ENCODE data around the gene INTS12. TPM values are rescaled to one million over a fixed set of nuclear protein-coding genes. Genes with fewer than 3 reads are reported as not detected.

INTS12 gene
- total and polyA plus RNA-seq, 10 of the 15 experiments (the other 5 are each of a cell fraction or from before 2014, with no cell fraction given): 24.2 to 52.4 (median 37.3) TPM

GRCh38 chr4:105715692-105716278, 7.3 kb upstream of the INTS12 start (continued):
- TF ChIP-seq BMI1 (IDR thresholded peaks at IDR 0.05; ENCODE audit: borderline replicate concordance) (no peak), RAD21 (IDR thresholded peaks at IDR 0.05; ENCODE audit: insufficient read depth, low read depth, low read length) (peak; percentile 49)

- DNase-seq (ENCODE audit: low read depth, low spot score) (no peak), ATAC-seq (peak; percentile 13; the same call in 1 of the 3 replicates), FAIRE-seq (no peak)
- in situ Hi-C loops (cut with MboI): no loop called here
- Histone ChIP-seq H3K4me2 (ENCODE audit: control insufficient read depth, insufficient read depth) (peak overlapping the region; percentile 63), H3K27me3 (replicated peaks in 1 of 2; ENCODE audit: control insufficient read depth in 2 of 2, insufficient read depth in 2 of 2, low read length in 1 of 2) (no peaks in the 10 kb centered on the region), H3K9ac (ENCODE audit: control insufficient read depth, insufficient read depth, low read length) (peak overlapping the region; percentile 46; the same call in 1 of the 2 replicates), H3K36me3 (ENCODE audit: control insufficient read depth in 2 of 2, insufficient read depth in 2 of 2, low read length in 1 of 2) (peaks cover 0 to 3% of the 10 kb centered on the region in 2 experiments; a peak in 3 of 4 replicates), H2AFZ (ENCODE audit: control insufficient read depth, low read depth, low read length) (0 out of 2 replicates have a peak overlapping the region, but pooled peaks have one; percentile 28), H4K20me1 (ENCODE audit: control insufficient read depth, insufficient read depth) (no peaks in the 10 kb centered on the region), H3K4me3 (no peak overlapping the region), H3K79me2 (ENCODE audit: control insufficient read depth, insufficient read depth, low read length) (peaks cover 30% of the 10 kb centered on the region), H3K9me3 (replicated peaks; ENCODE audit: control insufficient read depth, insufficient read depth, low read length) (no peaks in the 10 kb centered on the region; the same call in 2 of the 3 replicates), H3K4me1 (ENCODE audit: control insufficient read depth, insufficient read depth, low read length) (peaks cover 3% of the 10 kb centered on the region; the same call in 1 of the 2 replicates), H3K27ac (ENCODE audit: control insufficient read depth, insufficient read depth) (peak overlapping the region; percentile 11)
- no TSS peak for BruUV-seq (replicated peaks)
- ChIA-PET RAD21 (ENCODE audit: unreplicated experiment) (interaction anchor here (0.6 to 3.7 kb wide), 23 partner anchors 16 to 944 kb away, joined by 3 to 46 read pairs (median 4); partner anchors contain the start of gene PPA2), SMC1A (ENCODE audit: uncharacterized antibody, unreplicated experiment) (interaction anchor here (0.6 to 3.0 kb wide), 36 partner anchors 10 to 570 kb away, joined by 3 to 29 read pairs (median 4); partner anchors contain the start of gene PPA2), POLR2A (interaction anchor here (0.5 to 1.3 kb wide), 2 partner anchors 76 to 241 kb away, joined by 5 to 9 read pairs; partner anchors contain the start of gene PPA2), CTCF (interaction anchor here (0.6 to 7.0 kb wide), 38 partner anchors 10 to 772 kb away, joined by 3 to 106 read pairs (median 4); partner anchors contain the start of gene PPA2)
- 0% methylated on average over 1 of the region's 1 CpG for WGBS (ENCODE audit: insufficient coverage, insufficient replicate concordance, low lambda C conversion rate, missing lambda C conversion rate)
- intact Hi-C loops (cut with micrococcal nuclease; ENCODE audit: unreplicated experiment): loop anchor here (1.0 to 10.0 kb wide), 3 partner anchors 120 to 570 kb away; partner anchors contain the start of gene TET2
- TF ChIP-seq RCOR1 (conservative IDR thresholded peaks at IDR 0.05; ENCODE audit: low read depth, low read length) (no peak), SMC3 (IDR thresholded peaks at IDR 0.05; ENCODE audit: borderline replicate concordance, low read length) (no peak), CBX5 (IDR thresholded peaks at IDR 0.05; ENCODE audit: low read depth) (no peak), POU2F2 (IDR thresholded peaks at IDR 0.05; ENCODE audit: borderline replicate concordance, low read depth, low read length) (no peak), MEF2A (IDR thresholded peaks at IDR 0.05; ENCODE audit: insufficient read depth, low read depth, low read length) (no peak), MTA3 (IDR thresholded peaks at IDR 0.05; ENCODE audit: borderline replicate concordance, low read length) (no peak), ATF3 (IDR thresholded peaks at IDR 0.05; ENCODE audit: borderline replicate concordance, extremely low read depth, low read depth, low read length) (no peak), YBX1 (IDR thresholded peaks at IDR 0.05) (no peak), SKIL (IDR thresholded peaks at IDR 0.05; ENCODE audit: low read depth, poor library complexity, severe bottlenecking) (no peak), CEBPZ (IDR thresholded peaks at IDR 0.05; ENCODE audit: low read depth, low read length) (no peak), SREBF1 (IDR thresholded peaks at IDR 0.05; ENCODE audit: low read length) (no peak)
- TF ChIP-seq, protein P1, sequence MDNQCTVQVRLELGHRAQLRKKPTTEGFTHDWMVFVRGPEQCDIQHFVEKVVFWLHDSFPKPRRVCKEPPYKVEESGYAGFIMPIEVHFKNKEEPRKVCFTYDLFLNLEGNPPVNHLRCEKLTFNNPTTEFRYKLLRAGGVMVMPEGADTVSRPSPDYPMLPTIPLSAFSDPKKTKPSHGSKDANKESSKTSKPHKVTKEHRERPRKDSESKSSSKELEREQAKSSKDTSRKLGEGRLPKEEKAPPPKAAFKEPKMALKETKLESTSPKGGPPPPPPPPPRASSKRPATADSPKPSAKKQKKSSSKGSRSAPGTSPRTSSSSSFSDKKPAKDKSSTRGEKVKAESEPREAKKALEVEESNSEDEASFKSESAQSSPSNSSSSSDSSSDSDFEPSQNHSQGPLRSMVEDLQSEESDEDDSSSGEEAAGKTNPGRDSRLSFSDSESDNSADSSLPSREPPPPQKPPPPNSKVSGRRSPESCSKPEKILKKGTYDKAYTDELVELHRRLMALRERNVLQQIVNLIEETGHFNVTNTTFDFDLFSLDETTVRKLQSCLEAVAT (IDR thresholded peaks at IDR 0.05): no peak
These were observed 6.4 kb upstream of the INTS12 start for GRCh38 chr4:105714932-105715331.
